Measurements from ENCODE around the gene PHYHD1.

PHYHD1 gene

GRCh38 chr9:128901822-128902221 lies 19.0 kb upstream of the PHYHD1 start:
- no peak for DNase-seq

GRCh38 chr9:128902351-128903078 lies 18.3 kb upstream of the PHYHD1 start:
- DNase-seq = peak; percentile 83

GRCh38 chr9:128903079-128903461 lies 17.7 kb upstream of the PHYHD1 start:
- no peak for DNase-seq

GRCh38 chr9:128903871-128904620 lies 16.7 kb upstream of the PHYHD1 start:
- DNase-seq = no peak

- DNase-seq = no peak
Observed at GRCh38 chr9:128905964-128906363, 14.8 kb upstream of the PHYHD1 start.

- DNase-seq = no peak
Observed at GRCh38 chr9:128906741-128907140, 14.0 kb upstream of the PHYHD1 start.

GRCh38 chr9:128908372-128908771 lies 12.4 kb upstream of the PHYHD1 start:
- no peak for DNase-seq

GRCh38 chr9:128909859-128910258 lies 10.9 kb upstream of the PHYHD1 start:
- DNase-seq = no peak

GRCh38 chr9:128910906-128911305 lies 9.9 kb upstream of the PHYHD1 start:
- DNase-seq = no peak

GRCh38 chr9:128911529-128912035 lies 9.2 kb upstream of the PHYHD1 start:
- DNase-seq = no peak

GRCh38 chr9:128912270-128912853 lies 8.4 kb upstream of the PHYHD1 start:
- no peak for DNase-seq

- DNase-seq = no peak
Observed at GRCh38 chr9:128913048-128913900, 7.5 kb upstream of the PHYHD1 start.

GRCh38 chr9:128913995-128914772 lies 6.6 kb upstream of the PHYHD1 start:
- DNase-seq = no peak

- no peak for DNase-seq
Observed at GRCh38 chr9:128916204-128916603, 4.6 kb upstream of the PHYHD1 start.

- no peak for DNase-seq
Observed at GRCh38 chr9:128916745-128917144, 4.0 kb upstream of the PHYHD1 start.

- no peak for DNase-seq
Observed at GRCh38 chr9:128917151-128917849, 3.5 kb upstream of the PHYHD1 start.

- no peak for DNase-seq
Observed at GRCh38 chr9:128918921-128919320, 1.9 kb upstream of the PHYHD1 start.

- DNase-seq = no peak
Observed at GRCh38 chr9:128919402-128920089, 1.2 kb upstream of the PHYHD1 start.

- peak; percentile 32 for DNase-seq
Observed at GRCh38 chr9:128921881-128922763, 1.3 kb downstream of the PHYHD1 start.

GRCh38 chr9:128923493-128923883 lies 2.7 kb downstream of the PHYHD1 start:
- no peak for DNase-seq

Measured in activated CD8-positive, alpha-beta memory T cell treated with anti-CD3 and anti-CD28 coated beads, Interleukin-2, amount 50 U/mL, for 4 hours (primary cell).